ENCODE measurements around the gene TMEM63B.
A peak's percentile ranks its signal among the peaks of the same experiment; 100 is the strongest.
"Not testable (repeated sequence)": the region's sequence is repeated elsewhere in the genome, so short reads cannot be mapped to it uniquely, and the experiment has no call there.

Gene TMEM63B

DNA sequence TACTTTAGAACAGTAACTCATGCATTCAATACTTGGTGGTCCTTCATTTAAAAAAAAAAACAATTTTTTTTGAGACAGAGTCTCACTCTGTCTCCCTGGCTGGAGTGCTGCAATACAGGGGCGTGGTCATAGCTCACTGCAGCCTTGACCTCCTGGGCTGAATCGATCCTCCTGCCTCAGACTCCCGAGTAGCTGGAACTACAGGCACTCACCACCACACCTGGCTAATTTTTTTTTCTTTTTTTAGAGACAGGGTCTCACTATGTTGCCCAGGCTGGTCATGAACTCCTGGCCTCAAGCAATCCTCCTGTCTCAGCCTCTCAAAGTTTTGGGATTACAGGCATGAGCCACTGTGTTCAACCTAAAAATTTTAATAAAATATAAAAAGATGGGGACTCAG lies 17.2 kb downstream of the TMEM63B start:
- DNase-seq (ENCODE audit: low read depth), result not testable (repeated sequence)

DNA sequence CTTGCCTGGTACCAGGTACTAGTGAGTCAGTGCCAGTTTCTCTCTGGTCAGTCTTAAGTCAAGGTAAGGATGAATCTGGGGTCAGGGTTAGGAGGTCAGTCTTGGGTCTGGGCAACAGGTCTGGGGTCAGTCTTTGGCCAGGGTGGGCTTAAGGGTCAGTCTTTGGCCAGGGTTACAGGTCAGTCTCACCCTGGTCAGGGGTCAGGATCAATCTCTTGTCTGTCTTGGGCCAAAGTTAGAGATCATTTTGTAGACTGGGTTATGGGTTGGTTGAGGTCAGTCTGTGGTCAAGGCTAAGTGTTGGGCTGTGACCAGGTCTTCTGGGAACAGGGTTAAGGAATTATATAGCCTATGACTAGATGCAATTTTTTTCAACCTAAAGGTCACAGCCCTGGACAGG lies 18.5 kb downstream of the TMEM63B start:
- DNase-seq (ENCODE audit: low read depth), result no peak

DNA sequence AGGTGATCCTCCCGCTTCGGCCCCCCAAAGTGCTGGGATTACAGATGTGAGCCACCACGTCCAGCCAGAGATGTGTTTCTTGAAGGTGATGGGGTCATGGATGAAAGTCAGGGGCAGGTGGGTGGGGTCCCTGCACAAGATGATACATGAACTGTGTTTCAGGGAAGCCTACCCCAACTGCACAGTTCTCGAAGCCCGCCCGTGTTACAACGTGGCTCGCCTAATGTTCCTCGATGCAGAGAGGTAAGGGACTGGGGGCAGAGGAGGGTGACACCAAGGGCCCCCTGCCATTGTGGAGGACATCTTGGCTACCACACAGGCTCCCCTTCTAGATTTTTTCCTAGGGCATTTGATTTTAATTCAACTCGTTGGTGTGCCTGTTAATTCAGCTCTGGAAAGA lies 19.3 kb downstream of the TMEM63B start:
- no peak for DNase-seq (ENCODE audit: low read depth)

DNA sequence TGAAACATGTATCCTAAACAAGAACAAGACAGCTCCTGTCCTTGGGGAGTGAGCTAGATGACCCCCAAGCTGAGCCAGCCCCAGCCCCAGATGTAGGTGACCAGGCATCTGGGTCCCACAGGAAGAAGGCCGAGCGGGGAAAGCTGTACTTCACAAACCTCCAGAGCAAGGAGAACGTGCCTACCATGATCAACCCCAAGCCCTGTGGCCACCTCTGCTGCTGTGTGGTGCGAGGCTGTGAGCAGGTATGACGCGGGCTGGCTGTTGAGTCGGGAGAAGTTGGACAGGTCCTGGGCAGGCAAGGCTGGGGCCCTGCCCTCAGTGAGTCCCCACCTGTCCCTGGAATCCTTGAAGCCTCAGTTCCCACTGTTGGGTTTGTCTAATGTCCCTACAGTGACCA lies 19.9 kb downstream of the TMEM63B start:
- no peak for DNase-seq (ENCODE audit: low read depth)

DNA sequence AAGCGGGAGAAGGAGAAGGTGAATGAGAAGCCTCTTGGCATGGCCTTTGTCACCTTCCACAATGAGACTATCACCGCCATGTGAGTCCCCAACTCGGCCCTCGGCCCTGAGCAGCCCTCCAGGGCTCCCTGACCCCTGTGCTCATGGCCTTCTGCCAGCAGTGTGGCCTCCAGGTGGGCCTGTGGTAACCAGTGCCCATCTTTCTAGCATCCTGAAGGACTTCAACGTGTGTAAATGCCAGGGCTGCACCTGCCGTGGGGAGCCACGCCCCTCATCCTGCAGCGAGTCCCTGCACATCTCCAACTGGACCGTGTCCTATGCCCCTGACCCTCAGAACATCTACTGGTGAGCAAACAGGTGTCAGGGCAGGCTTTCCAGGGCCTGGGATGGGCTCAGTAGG lies 21.0 kb downstream of the TMEM63B start:
- no peak for DNase-seq (ENCODE audit: low read depth)

DNA sequence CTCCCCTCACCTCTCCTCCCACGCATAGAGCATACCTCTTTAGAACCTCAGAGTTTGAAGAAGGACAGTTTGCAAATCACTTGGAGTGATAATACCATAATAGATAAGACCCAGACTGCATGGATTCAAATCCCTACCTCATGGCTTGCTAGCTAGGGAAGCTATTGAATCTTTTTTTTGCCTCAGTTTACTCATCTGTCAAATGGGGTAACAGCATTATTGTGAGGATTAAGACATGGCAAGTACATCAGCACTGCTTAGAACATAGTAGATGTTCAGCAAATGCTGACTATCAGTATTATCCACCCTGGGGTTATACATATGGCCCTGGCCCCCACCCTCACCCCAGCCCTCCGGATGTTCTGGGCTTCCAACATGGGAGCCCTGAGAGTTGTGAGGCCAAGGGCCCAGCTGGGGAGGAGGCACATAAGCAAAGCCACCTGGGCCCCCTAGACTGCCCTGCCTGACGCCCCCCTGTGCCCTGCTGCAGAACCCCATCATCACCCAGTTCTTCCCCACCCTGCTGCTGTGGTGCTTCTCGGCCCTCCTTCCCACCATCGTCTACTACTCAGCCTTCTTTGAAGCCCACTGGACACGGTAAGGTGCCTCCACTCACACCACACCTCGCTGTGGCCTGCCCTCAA lies 22.1 kb downstream of the TMEM63B start:
- no peak for DNase-seq (ENCODE audit: low read depth)

DNA sequence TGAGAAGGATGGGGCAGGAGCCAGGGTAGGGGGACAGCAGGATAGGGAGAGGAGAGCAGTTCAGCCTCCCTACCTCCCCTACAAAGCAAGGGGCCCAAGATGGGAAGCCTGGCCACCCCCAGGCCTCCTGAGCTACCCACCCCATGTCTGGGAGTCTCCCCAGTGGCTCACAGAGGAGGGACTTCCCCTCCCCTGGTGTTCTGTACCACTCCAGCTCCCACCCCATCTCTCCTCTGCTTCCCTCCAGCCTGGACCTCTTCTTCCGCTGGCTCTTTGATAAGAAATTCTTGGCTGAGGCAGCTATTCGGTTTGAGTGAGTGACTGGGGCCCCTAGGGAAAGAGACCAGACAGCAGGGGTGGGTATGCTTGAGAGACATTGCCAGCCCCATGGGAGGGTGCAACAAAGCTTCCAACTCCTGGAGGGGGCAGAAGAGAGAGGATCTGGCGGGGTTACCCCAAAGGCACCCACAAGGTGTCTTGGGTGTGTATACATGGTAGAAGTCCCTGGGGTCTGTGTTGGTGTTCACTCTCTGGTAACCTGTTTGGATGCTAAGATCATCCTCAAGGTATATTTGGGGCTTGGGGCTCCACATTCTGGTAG lies 23.1 kb downstream of the TMEM63B start:
- DNase-seq (ENCODE audit: low read depth), result no peak

DNA sequence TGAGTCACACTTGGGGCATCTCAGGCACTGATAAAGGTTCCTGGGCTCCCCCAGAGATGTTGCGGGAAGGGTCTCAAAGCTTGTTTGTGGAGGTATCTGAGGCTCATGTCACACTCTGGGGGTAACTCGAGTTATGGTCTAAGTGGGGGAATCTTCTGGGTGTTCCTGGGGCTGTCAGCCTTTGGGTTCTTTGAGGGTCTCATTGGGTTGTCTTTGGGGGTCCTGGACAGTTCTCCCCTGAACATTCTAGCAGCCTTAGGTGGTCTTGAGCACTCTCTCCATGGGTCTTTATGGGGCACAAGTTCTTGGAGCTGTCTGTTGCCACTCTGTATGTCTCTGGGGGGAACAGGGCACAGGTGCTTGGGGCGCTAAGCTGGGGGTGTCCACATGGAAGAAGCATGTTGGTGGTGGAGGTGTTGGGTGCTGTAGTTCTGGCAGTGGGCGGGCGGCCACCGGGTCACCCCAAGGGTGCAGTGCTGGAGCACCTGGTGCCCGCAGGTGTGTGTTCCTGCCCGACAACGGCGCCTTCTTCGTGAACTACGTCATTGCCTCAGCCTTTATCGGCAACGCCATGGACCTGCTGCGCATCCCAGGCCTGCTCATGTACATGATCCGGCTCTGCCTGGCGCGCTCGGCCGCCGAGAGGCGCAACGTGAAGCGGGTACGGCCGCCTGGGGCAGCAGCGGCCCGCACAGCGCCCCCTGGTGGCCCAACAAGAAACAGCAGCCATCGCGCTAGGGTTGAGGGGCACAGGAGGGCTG lies 24.2 kb downstream of the TMEM63B start:
- peak; percentile 66 for DNase-seq (ENCODE audit: low read depth)

DNA sequence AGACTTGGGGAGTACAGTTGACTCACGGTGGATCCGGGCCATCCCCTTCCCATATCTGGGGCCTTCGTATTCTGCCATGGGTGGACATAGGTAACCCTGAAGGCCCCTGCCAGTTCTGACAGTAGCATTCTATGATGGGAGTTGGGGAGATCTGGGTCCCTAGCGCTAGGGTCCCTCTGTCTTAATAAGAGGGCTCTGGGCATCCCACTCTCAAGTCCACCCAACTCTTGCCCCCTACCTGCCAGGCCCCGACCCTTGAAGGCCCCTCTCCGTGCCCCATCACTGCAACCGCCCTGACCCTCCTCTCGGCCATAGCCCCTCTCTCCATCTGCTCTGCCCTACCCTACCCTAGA lies 24.7 kb downstream of the TMEM63B start:
- DNase-seq (ENCODE audit: low read depth), result no peak

DNA sequence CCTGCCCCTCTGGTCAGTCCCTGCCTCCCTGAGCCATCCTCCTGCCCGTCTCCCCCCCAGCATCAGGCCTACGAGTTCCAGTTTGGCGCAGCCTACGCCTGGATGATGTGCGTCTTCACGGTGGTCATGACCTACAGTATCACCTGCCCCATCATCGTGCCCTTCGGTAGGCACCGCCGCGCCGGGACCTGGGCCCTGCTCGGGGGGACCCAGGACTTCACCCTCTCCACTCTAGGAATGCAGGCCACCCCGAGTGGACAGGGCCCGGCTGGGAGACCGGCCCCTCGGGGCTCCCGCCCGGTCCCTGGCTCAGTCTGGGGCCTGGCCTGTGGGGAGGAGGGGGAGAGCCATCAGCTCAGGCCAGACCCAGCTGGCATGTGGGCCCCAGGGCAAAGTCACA lies 25.2 kb downstream of the TMEM63B start:
- DNase-seq (ENCODE audit: low read depth), result no peak

DNA sequence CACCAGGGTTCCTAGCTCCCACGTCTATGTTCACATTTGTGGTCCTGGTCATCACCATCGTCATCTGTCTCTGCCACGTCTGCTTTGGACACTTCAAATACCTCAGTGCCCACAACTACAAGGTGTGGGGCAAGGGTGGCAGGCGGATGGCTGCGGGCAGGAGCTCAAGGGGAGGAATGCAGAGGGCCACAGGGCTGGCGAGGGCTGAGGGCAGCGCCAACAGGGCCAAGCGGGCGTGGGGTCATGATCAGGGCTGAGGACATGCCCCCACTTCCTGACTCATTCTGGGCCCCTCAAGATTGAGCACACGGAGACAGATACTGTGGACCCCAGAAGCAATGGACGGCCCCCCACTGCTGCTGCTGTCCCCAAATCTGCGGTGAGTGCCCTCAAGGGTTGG lies 26.7 kb downstream of the TMEM63B start:
- DNase-seq (ENCODE audit: low read depth), result no peak

DNA sequence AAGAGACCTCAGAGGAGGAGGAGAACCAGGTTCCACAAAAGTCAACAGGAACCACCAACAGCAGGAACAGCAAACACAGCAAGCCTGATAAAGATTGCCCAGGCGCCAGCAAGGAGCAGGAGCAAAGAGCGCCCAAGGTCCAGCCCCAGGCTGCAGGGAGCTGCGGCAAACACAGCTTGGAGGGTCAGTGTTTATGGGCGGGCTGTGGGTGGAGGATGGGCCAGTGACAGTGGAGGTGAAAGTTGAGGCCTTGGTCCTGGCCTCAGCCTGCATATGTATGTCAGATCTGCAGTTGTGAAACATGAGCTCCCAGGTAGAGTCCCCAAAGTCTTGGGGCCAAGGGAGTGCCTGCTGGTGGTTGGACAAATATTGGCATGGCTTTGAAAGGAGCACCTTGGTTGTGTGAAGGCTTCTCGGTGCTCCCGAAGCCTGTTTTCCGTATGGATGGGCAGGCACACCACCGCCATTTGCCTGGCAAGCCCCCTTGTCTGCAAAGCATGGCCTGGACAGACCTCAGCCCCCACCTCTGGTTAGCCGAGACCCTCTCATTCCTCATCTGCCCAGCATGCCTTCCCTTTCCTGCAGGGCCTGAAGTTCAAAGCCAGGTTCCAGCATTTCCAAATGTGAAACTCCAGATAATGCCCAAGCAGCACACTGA lies 29.3 kb downstream of the TMEM63B start:
- DNase-seq (ENCODE audit: low read depth), result no peak

DNA sequence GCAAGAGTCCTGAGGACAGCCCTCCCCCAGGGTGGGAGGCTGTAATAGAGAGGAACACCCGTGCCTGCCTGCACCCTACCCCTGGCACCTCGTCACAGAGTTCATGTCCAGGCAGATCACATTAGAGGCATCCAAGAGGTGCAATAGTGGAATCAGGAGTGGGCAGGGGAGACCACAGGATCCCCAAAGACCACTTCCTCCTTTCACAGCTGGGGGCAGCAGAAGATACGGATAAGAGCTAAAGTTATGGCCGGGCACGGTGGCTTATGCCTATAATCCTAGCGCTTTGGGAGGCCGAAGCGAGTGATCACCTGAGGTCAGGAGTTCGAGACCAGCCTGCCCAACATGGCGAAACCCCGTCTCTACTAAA lies 29.8 kb downstream of the TMEM63B start:
- DNase-seq (ENCODE audit: low read depth), result no peak

DNA sequence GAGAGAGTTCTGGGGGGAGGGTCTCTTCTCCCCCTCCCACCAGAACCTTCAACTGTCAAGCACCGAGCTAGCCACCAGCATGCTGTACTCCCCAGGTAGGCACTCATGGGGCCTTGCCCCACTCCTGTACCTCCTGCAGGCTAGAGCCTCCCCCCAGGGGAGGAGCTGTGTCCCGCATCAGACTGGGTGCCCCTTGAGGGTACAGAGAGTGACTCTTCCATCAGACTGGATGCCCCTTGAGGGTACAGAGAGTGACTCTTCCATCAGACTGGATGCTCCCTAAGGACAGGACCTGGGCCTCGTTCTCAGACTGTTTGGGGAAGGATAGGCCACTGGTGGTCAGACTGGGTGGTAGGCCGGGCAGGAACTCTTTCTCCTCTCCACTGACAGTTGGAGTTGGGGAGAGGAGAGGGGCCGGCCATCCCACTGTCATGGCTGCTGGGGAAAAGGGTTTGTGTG lies 31.4 kb downstream of the TMEM63B start, which contains the start of gene CAPN11:
Gene CAPN11, plus strand, starts transcription at position 51 of the 459 bp plus-strand sequence. Its CDS starts 29 bp downstream, at position 80.
- DNase-seq (ENCODE audit: low read depth), result no peak

DNA sequence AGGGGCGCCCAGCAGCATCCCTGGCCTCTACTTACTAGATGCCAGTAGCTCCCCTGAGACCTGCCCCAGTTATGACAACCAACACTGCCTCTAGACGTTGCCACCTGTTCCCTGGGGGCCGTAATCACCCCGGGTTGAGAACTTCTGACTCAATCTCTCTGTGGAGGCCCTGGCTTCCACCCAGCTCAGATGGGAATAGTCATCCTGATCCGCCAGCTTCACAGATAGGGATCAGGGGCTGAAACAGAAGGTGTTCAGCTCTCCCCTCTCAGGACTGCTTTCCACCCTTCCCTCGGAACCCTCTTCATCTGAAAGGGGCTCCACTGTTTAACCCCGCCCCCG lies 34.6 kb downstream of the TMEM63B start:
- DNase-seq (ENCODE audit: low read depth), result peak; percentile 47

DNA sequence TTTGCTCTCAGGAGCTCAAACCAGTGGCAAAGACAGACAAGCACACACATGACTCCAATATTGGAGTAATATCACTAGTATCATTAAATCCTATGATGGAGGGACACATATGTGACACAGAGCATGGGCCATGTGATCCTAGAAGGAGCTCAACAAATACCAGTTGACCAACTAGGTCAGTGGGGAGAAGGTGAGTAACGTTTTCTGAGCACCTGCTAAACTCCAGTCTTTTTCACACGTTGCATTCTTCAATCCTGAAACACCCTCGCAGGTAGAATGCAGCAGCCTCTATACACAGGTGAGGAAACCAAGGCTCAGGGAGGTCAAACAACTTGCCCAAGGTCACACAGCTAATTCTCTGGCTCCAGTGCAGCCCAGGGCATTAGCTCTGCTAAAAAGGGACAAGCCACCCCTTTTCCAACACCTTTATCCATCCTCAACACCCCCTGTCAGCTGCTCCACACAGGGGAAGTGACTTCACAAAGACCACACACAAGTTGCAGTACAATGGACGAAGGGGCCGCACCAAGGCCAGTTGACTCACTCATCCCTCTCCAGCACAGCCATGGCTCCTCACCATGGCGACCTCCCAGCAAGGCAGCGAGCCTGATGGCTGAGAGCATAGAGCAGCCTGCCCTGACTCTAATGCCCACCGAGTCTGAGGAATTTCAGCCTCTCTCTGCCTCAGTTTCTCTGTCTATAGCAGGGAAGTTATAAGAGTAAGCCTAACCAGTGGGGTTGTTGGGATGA lies 35.7 kb downstream of the TMEM63B start:
- DNase-seq (ENCODE audit: low read depth), result no peak

DNA sequence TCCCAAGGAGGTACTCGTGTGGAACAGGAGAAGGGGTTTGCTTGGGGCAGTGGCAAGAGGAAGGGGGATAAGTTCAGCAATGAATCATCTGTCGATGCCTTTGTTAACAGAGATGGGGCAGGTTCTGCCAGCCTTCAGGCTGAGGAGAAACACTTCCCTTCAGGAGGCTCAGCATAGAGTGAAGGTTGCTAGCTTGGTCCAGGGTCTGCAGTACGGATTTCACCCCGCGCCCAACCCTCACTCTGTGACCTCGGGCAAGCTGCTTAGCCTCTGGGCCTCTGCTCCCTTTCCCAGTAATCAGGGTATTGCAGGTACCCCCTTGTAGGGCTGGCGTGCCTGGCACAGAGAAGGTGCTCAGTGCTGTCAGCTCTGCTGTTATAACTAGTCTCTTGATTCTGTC lies 38.8 kb downstream of the TMEM63B start:
- no peak for DNase-seq (ENCODE audit: low read depth)

DNA sequence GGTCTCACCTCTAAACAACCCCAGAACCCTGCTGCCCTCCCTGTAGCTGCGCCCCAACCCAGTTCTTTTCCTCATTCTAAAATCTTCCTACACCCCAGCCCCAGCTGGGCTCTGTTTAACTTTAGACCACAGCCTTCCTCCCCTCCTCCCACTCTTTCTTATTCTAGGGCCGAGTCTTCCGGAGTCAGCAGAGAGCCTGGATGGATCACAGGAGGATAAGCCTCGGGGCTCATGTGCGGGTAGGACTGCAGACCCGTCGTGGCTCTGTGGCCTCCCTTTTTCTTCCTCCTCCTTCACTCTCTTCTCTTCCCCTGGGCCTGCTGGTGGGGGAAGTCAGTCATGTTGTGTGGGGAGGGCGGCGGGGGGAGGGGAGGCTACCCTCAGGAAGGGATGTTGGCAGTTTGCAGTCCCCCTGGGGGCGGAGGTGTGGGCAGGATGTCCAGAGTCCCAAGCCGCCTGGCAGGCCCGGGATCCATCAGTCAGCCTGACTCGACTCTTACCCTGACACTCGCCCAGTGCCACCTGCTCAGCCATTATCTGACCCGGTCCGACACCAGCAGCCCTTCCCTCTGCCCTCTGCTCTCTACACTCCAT lies 39.3 kb downstream of the TMEM63B start:
- DNase-seq (ENCODE audit: low read depth), result peak; percentile 21

DNA sequence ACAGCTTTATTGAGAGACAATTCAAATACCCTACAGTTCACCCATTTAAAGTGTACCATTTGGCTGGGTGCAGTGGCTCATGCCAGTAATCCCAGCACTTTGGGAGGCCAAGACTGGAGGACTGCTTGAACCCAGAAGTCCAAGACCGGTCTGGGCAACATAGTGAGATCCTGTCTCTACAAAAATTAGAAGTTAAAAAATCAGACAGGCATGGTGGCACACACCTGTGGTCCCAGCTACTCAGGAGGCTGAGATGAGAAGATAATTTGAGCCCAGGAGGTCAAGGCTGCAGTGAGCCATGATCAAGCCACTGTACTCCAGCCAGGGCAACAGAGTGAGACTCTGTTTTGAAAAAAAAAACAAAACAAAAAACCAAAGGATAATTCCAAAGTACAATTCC lies 40.2 kb downstream of the TMEM63B start:
- no peak for DNase-seq (ENCODE audit: low read depth)

DNA sequence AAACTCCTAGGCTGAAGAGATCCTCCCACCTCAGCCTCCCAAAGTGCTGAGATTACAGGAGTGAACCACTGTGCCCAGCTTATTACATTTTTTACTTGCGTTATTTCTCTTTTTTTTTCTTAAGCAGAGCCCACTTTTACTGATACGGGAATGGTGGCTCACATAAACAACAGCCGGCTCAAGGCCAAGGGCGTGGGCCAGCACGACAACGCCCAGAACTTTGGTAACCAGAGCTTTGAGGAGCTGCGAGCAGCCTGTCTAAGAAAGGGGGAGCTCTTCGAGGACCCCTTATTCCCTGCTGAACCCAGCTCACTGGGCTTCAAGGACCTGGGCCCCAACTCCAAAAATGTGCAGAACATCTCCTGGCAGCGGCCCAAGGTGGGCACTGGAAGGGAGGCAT lies 41.8 kb downstream of the TMEM63B start:
- no peak for DNase-seq (ENCODE audit: low read depth)

DNA sequence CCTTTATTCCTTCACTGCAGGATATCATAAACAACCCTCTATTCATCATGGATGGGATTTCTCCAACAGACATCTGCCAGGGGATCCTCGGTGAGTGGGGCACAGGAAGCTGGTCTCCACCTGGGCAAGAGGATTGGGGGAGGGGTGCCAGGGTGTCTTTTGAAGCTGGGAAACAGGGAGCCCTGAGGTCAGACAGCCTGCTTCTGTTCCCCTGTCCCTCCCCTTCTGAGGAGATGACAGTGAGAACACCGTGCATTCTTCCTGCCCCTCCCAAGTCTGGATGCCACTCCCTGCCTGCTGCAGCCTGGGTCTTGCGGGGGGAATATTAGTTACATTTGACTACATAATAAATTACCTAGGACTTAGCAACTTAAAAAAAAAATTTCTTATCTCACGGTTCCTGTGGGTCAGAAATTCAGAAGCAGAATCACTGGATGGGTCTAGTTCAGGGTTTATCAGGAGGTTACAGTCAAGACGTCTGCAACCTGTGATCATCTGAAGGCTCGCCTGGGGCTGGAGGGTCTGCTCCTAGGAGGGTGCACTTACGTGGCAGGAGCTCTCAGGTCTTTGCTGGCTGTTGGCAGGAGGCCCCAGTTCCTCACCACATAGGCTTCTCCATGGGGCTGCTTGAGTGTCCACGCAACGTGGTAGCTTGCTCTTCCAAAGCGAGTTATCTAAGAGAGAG lies 42.7 kb downstream of the TMEM63B start:
- no peak for DNase-seq (ENCODE audit: low read depth)
